Adrenal gland (tissue), 12 donors: Measurements from ENCODE around the gene SLC24A4. TPM values are rescaled to one million over a fixed set of nuclear protein-coding genes. Genes with fewer than 3 reads are reported as not detected.

ENCODE experiments used
- DNase-seq, 7 donors: peaks; one replicate each; pipeline ENCODE4 v3.0.0-alpha.2; 2019 to 2020
- H3K27ac ChIP-seq, 5 donors: fragments of 200-600 bp; sonication (generic) in 4 of 5; 1 replicate in 3 of 5; 2 replicates in 2 of 5; pipeline versions ENCODE4 v1.5.1 to v1.8.0; 2016 to 2020; ENCODE audit warnings: mild to moderate bottlenecking in 1 of 5
- H3K27me3 ChIP-seq: fragments of 200-600 bp; 2 replicates; pipeline ENCODE4 v1.8.0; 2021
- H3K36me3 ChIP-seq, 2 donors: fragments of 200-600 bp; replicated peaks in 1 of 2; 1 replicate in 1 of 2; 2 replicates in 1 of 2; pipeline versions ENCODE4 v1.5.1 to v1.8.0; 2018 to 2022
- H3K4me1 ChIP-seq, 2 donors: fragments of 200-600 bp; replicated peaks in 1 of 2; 1 replicate in 1 of 2; 2 replicates in 1 of 2; pipeline versions ENCODE4 v1.5.1 to v1.8.0; 2018 to 2021
- H3K4me3 ChIP-seq, 4 donors: fragments of 200-600 bp; sonication (generic) in 3 of 4; one replicate each; pipeline ENCODE4 v1.5.1; 2016 to 2018
- H3K9me3 ChIP-seq, 3 donors: fragments of 200-600 bp; sonication (generic) in 1 of 3; replicated peaks in 1 of 3; 1 replicate in 2 of 3; 2 replicates in 1 of 3; pipeline versions ENCODE4 v1.5.1 to v1.8.0; 2016 to 2021
- POLR2A ChIP-seq, 2 donors: fragments of 450-650 bp; IDR thresholded peaks; one replicate each; pipeline ENCODE4 v1.6.1; 2017; ENCODE audit warnings: antibody characterized with exemption in 2 of 2, mild to moderate bottlenecking in 2 of 2, moderate library complexity in 1 of 2
- WGBS, 4 donors: extraction: QIAGEN DNeasy Blood & Tissue Kit in 2 of 4; methylation state at CpG; one replicate each; pipeline versions ENCODE4 v1.1.5 to v1.1.7; 2013 to 2017; 5-methylcytosine and 5-hydroxymethylcytosine counted together
- intact Hi-C, 2 donors: fragments of 100-400 bp; cut with DNase I; formaldehyde crosslinking; loops; one replicate each; pipeline versions ENCODE4 v1.14.1 to v1.15.0; 2022 to 2023
- polyA plus RNA-seq, 3 donors: library from polyadenylated mRNA; stranded (reverse); fragments of 200-250 nt in 2 of 3; fragments of 350-450 nt in 1 of 3; fragmentation: Illumina TruSeq in 1 of 3; extraction: RNeasy Lipid Tissue Mini Kit (QIAGEN cat#74804) in 1 of 3; gene quantifications; one replicate each; pipeline ENCODE4 v1.2.3, GENCODE V29; 2013 to 2014
- total RNA-seq, 9 donors: library from RNA; depleted of rRNA in 4 of 9; stranded (reverse); fragments of >200 nt in 4 of 9; fragments of 120-200 nt in 1 of 9; fragmentation: NEBNext Ultra II Directional in 1 of 9; extraction: Animal tissue kit (Norgen Biotek cat#: 25700) in 1 of 9; gene quantifications; one replicate each; pipeline versions ENCODE4 v1.1.0 to v1.2.4, GENCODE V29; 2013 to 2023
- TF ChIP-seq, protein P1 (sequence below), 6 experiments: fragments of 450-650 bp in 4 of 6; fragments of 200-600 bp in 2 of 6; sonication (generic) in 1 of 6; IDR thresholded peaks; 1 replicate in 5 of 6; 2 replicates in 1 of 6; pipeline versions ENCODE4 v1.5.1 to v1.8.0; 2016 to 2021; ENCODE audit warnings: antibody characterized with exemption in 6 of 6, mild to moderate bottlenecking in 2 of 6, moderate library complexity in 1 of 6
- donor health status: healthy with polysubstance abuse.
- donor health status: Bipolar disorder and iron deficiency.
- donor health status: DM: yes; HTN: yes; CAD: no.
- donor health status: DM: no; HTN: no; CAD: no.
- donor health status: DM: no; HTN: no; CAD: no.
- donor health status: DM: yes; HTN: yes; CAD: no.

Gene SLC24A4
- total and polyA plus RNA-seq, 12 donors: 0.09 to 1.9 (median 0.52) TPM

- no peaks in the 10 kb centered on the region for H3K36me3 ChIP-seq
- no peak for DNase-seq
- no peak for TF ChIP-seq POLR2A (IDR thresholded peaks at IDR 0.05)
- TF ChIP-seq, protein P1, sequence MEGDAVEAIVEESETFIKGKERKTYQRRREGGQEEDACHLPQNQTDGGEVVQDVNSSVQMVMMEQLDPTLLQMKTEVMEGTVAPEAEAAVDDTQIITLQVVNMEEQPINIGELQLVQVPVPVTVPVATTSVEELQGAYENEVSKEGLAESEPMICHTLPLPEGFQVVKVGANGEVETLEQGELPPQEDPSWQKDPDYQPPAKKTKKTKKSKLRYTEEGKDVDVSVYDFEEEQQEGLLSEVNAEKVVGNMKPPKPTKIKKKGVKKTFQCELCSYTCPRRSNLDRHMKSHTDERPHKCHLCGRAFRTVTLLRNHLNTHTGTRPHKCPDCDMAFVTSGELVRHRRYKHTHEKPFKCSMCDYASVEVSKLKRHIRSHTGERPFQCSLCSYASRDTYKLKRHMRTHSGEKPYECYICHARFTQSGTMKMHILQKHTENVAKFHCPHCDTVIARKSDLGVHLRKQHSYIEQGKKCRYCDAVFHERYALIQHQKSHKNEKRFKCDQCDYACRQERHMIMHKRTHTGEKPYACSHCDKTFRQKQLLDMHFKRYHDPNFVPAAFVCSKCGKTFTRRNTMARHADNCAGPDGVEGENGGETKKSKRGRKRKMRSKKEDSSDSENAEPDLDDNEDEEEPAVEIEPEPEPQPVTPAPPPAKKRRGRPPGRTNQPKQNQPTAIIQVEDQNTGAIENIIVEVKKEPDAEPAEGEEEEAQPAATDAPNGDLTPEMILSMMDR (IDR thresholded peaks at IDR 0.05): no peak
- H3K4me3 ChIP-seq: no peak overlapping the region
- no peaks in the 10 kb centered on the region for H3K4me1 ChIP-seq
- peak overlapping the region in 2 of 5 donors; percentile 12 to 51 for H3K27ac ChIP-seq
- intact Hi-C loops: loop anchor here in 1 of 2 donors (10.0 kb wide), 1 partner anchor 306 kb away; no protein-coding TSS in a partner anchor
- H3K27me3 ChIP-seq: no peaks in the 10 kb centered on the region
- 81 to 92% (median 88%) methylated on average over 9 of the region's 9 CpGs for WGBS, 4 donors
- no peaks in the 10 kb centered on the region for H3K9me3 ChIP-seq
These were observed 128.3 kb downstream of the SLC24A4 start for GRCh38 chr14:92451245-92451644.

DNA sequence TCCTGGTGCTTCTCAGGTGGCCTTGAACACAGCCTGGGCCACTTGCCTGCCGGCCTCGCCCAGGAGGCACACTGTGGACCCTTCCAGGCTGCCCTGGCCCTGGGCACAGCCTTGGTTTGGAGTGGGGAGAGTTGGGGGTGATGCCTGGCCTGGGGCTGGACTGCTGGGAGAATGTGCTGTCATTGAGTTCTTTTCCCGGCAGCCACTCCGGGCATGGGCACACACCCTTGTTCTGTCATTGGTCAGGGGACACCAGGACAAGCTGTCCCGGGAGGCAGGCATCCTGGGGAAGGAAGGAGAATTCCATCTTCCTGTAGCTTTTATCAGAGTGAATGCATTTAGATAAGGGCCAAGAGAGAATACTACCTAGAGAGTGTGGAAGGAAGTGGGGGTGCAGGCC lies 128.8 kb downstream of the SLC24A4 start:
- 27 to 72% (median 47%) methylated on average over 2 to 5 of the region's 5 CpGs for WGBS, 4 donors
- no peak for TF ChIP-seq POLR2A (IDR thresholded peaks at IDR 0.05)
- Histone ChIP-seq H3K27ac (peak overlapping the region in 2 of 5 donors; percentile 12 to 51), H3K4me3 (no peak overlapping the region), H3K4me1 (no peaks in the 10 kb centered on the region), H3K27me3 (no peaks in the 10 kb centered on the region), H3K36me3 (no peaks in the 10 kb centered on the region), H3K9me3 (no peaks in the 10 kb centered on the region)
- DNase-seq: peak in 3 of 7 donors; percentile 25 to 62 (median 35)
- intact Hi-C loops: loop anchor here in 1 of 2 donors (10.0 kb wide), 1 partner anchor 307 kb away; no protein-coding TSS in a partner anchor

GRCh38 chr14:92452471-92452870 lies 129.5 kb downstream of the SLC24A4 start:
- Histone ChIP-seq H3K27ac (no peak overlapping the region), H3K4me3 (no peak overlapping the region), H3K27me3 (no peaks in the 10 kb centered on the region), H3K9me3 (no peaks in the 10 kb centered on the region), H3K4me1 (no peaks in the 10 kb centered on the region), H3K36me3 (no peaks in the 10 kb centered on the region)
- no peak for TF ChIP-seq POLR2A (IDR thresholded peaks at IDR 0.05)
- TF ChIP-seq, protein P1 (IDR thresholded peaks at IDR 0.05): no peak
- DNase-seq: no peak
- intact Hi-C loops: loop anchor here in 1 of 2 donors (10.0 kb wide), 1 partner anchor 308 kb away; no protein-coding TSS in a partner anchor
- WGBS, 4 donors: 90 to 94% (median 92%) methylated on average over 14 of the region's 14 CpGs

DNA sequence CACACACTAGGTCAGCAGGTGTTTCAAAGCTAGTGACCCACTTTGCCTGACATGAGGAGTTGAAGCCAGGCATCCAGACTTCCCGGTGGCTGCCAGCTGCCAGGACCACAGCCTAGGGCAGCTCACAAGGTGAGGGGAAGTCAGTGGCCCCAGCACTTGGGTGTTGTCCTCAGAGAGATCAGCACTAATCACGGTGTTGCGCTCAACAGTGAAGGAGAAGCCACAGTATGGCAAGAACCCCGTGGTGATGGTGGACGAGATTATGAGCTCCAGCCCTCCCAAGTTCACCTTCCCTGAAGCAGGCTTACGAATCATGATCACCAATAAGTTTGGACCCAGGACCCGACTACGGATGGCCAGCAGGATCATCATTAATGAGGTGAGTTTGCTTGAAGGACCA lies 130.7 kb downstream of the SLC24A4 start:
- no peaks in the 10 kb centered on the region for H3K36me3 ChIP-seq

More for the DNA sequence above, 130.7 kb downstream of the SLC24A4 start:
- no peaks in the 10 kb centered on the region for H3K27me3 ChIP-seq
- H3K4me1 ChIP-seq: no peaks in the 10 kb centered on the region
- no peak for TF ChIP-seq POLR2A (IDR thresholded peaks at IDR 0.05)
- TF ChIP-seq, protein P1 (IDR thresholded peaks at IDR 0.05): no peak
- no peak overlapping the region for H3K27ac ChIP-seq
- no peak for DNase-seq
- H3K9me3 ChIP-seq: no peaks in the 10 kb centered on the region
- intact Hi-C loops: loop anchor here in 1 of 2 donors (10.0 kb wide), 1 partner anchor 309 kb away; no protein-coding TSS in a partner anchor
- 87 to 92% (median 90%) methylated on average over 7 to 8 of the region's 8 CpGs for WGBS, 4 donors
- H3K4me3 ChIP-seq: no peak overlapping the region
